ENCODE data around the gene ZNF473.

ZNF473 gene

GRCh38 chr19:50036908-50037307, 11.1 kb downstream of the ZNF473 start:
- Histone ChIP-seq H2AFZ (ENCODE audit: low read length) (no peak overlapping the region), H4K20me1 (ENCODE audit: insufficient read depth, low read length, poor library complexity, severe bottlenecking) (peaks cover 1% of the 10 kb centered on the region), H3K4me1 (ENCODE audit: insufficient read depth, low read length, poor library complexity, severe bottlenecking) (no peaks in the 10 kb centered on the region), H3K9me2 (replicated peaks; ENCODE audit: low read depth, low read length) (no peaks in the 10 kb centered on the region), H3K4me2 (ENCODE audit: low read depth, low read length, poor library complexity, severe bottlenecking) (no peak overlapping the region), H3K27me3 (ENCODE audit: insufficient read depth, low read length, poor library complexity, severe bottlenecking) (no peaks in the 10 kb centered on the region), H3K9me3 (ENCODE audit: insufficient read depth, low read depth, low read length) (no peaks in the 10 kb centered on the region), H3K4me3 (ENCODE audit: low read length, poor library complexity, severe bottlenecking) (no peak overlapping the region), H3F3A (ENCODE audit: low read depth) (no peaks in the 10 kb centered on the region), H3K36me3 (ENCODE audit: insufficient read depth, low read length) (peaks cover 77% of the 10 kb centered on the region; the same call in 1 of the 2 replicates), H3K9ac (ENCODE audit: low read depth, low read length, poor library complexity, severe bottlenecking) (no peak overlapping the region), H3K79me2 (ENCODE audit: insufficient read depth, low read length) (peaks cover 11% of the 10 kb centered on the region; the same call in 1 of the 2 replicates)
- TF ChIP-seq EZH2phosphoT487 (IDR thresholded peaks at IDR 0.05; ENCODE audit: borderline replicate concordance) (no peak), CTCF (conservative IDR thresholded peaks at IDR 0.05; ENCODE audit: low read length) (no peak)

- Histone ChIP-seq H3K36me3 (ENCODE audit: insufficient read depth, low read length) (peaks cover 84% of the 10 kb centered on the region; the same call in 1 of the 2 replicates), H3K4me1 (ENCODE audit: insufficient read depth, low read length, poor library complexity, severe bottlenecking) (no peaks in the 10 kb centered on the region), H4K20me1 (ENCODE audit: insufficient read depth, low read length, poor library complexity, severe bottlenecking) (no peaks in the 10 kb centered on the region), H3K4me3 (ENCODE audit: low read length, poor library complexity, severe bottlenecking) (no peak overlapping the region), H3K27me3 (ENCODE audit: insufficient read depth, low read length, poor library complexity, severe bottlenecking) (no peaks in the 10 kb centered on the region), H3K4me2 (ENCODE audit: low read depth, low read length, poor library complexity, severe bottlenecking) (no peak overlapping the region), H2AFZ (ENCODE audit: low read length) (no peak overlapping the region), H3K9me3 (ENCODE audit: insufficient read depth, low read depth, low read length) (peaks cover 9% of the 10 kb centered on the region; the same call in 1 of the 2 replicates), H3K9me2 (replicated peaks; ENCODE audit: low read depth, low read length) (no peaks in the 10 kb centered on the region), H3K79me2 (ENCODE audit: insufficient read depth, low read length) (0 out of 2 replicates have a peak, but pooled peaks cover 3% of the 10 kb centered on the region), H3F3A (ENCODE audit: low read depth) (no peaks in the 10 kb centered on the region), H3K9ac (ENCODE audit: low read depth, low read length, poor library complexity, severe bottlenecking) (no peak overlapping the region)
- TF ChIP-seq EZH2phosphoT487 (IDR thresholded peaks at IDR 0.05; ENCODE audit: borderline replicate concordance) (no peak), CTCF (conservative IDR thresholded peaks at IDR 0.05; ENCODE audit: low read length) (no peak)
Observed at GRCh38 chr19:50039968-50040367, 14.2 kb downstream of the ZNF473 start.

GRCh38 chr19:50040967-50041366, 15.2 kb downstream of the ZNF473 start:
- H3K27me3 ChIP-seq (ENCODE audit: insufficient read depth, low read length, poor library complexity, severe bottlenecking) = no peaks in the 10 kb centered on the region
- H3K4me2 ChIP-seq (ENCODE audit: low read depth, low read length, poor library complexity, severe bottlenecking) = no peak overlapping the region
- H3K9ac ChIP-seq (ENCODE audit: low read depth, low read length, poor library complexity, severe bottlenecking) = no peak overlapping the region
- H2AFZ ChIP-seq (ENCODE audit: low read length) = no peak overlapping the region
- H3K4me3 ChIP-seq (ENCODE audit: low read length, poor library complexity, severe bottlenecking) = no peak overlapping the region
- H3K4me1 ChIP-seq (ENCODE audit: insufficient read depth, low read length, poor library complexity, severe bottlenecking) = no peaks in the 10 kb centered on the region
- 0 out of 2 replicates have a peak, but pooled peaks cover 3% of the 10 kb centered on the region for H3K79me2 ChIP-seq (ENCODE audit: insufficient read depth, low read length)
- no peaks in the 10 kb centered on the region for H4K20me1 ChIP-seq (ENCODE audit: insufficient read depth, low read length, poor library complexity, severe bottlenecking)
- H3F3A ChIP-seq (ENCODE audit: low read depth) = no peaks in the 10 kb centered on the region
- H3K9me2 ChIP-seq (replicated peaks; ENCODE audit: low read depth, low read length) = no peaks in the 10 kb centered on the region
- H3K36me3 ChIP-seq (ENCODE audit: insufficient read depth, low read length) = peaks cover 87% of the 10 kb centered on the region; the same call in 1 of the 2 replicates
- peaks cover 16% of the 10 kb centered on the region; the same call in 1 of the 2 replicates for H3K9me3 ChIP-seq (ENCODE audit: insufficient read depth, low read depth, low read length)
- TF ChIP-seq CTCF (conservative IDR thresholded peaks at IDR 0.05; ENCODE audit: low read length) = no peak
- no peak for TF ChIP-seq EZH2phosphoT487 (IDR thresholded peaks at IDR 0.05; ENCODE audit: borderline replicate concordance)

Measured in Loucy (cell line).